Hepatocyte (in vitro differentiated cells): ENCODE data around the gene MAN1C1. TPM values are rescaled to one million over a fixed set of nuclear protein-coding genes. Genes with fewer than 3 reads are reported as not detected.
A peak's percentile ranks its signal among the peaks of the same experiment; 100 is the strongest.

Source experiments
- DNase-seq: peaks from one replicate; pipeline ENCODE4 v3.0.0-alpha.2; 2016; ENCODE audit warnings: low spot score
- H2AFZ ChIP-seq: fragments of 200-600 bp; sonication (generic); 2 replicates; pipeline ENCODE4 v1.6.0; 2016; ENCODE audit warnings: antibody characterized with exemption, mild to moderate bottlenecking
- H3K27ac ChIP-seq: fragments of 200-600 bp; sonication (generic); 2 replicates; pipeline ENCODE4 v1.5.1; 2016; ENCODE audit warnings: mild to moderate bottlenecking
- H3K27me3 ChIP-seq: fragments of 200-600 bp; sonication (generic); 2 replicates; pipeline ENCODE4 v1.6.1; 2016
- H3K36me3 ChIP-seq: fragments of 200-600 bp; sonication (generic); replicated peaks from 2 replicates; pipeline ENCODE4 v1.5.1; 2016; ENCODE audit warnings: low read depth; ENCODE audit not compliant: insufficient read depth
- H3K4me1 ChIP-seq: fragments of 200-600 bp; sonication (generic); 2 replicates; pipeline ENCODE4 v1.5.1; 2016; ENCODE audit warnings: mild to moderate bottlenecking, moderate library complexity; ENCODE audit not compliant: insufficient read depth
- H3K4me2 ChIP-seq: fragments of 200-600 bp; sonication (generic); 2 replicates; pipeline ENCODE4 v1.6.0; 2016
- H3K4me3 ChIP-seq: fragments of 200-600 bp; sonication (generic); 2 replicates; pipeline ENCODE4 v1.5.1; 2016; ENCODE audit warnings: mild to moderate bottlenecking
- H3K79me2 ChIP-seq: fragments of 200-600 bp; sonication (generic); 2 replicates; pipeline ENCODE4 v1.6.0; 2017; ENCODE audit warnings: mild to moderate bottlenecking
- H3K9me2 ChIP-seq: fragments of 200-600 bp; sonication (generic); replicated peaks from 2 replicates; pipeline ENCODE4 v1.6.0; 2017; ENCODE audit warnings: mild to moderate bottlenecking; ENCODE audit not compliant: insufficient read depth
- H3K9me3 ChIP-seq: fragments of 200-600 bp; sonication (generic); 2 replicates; pipeline ENCODE4 v1.5.1; 2016; ENCODE audit warnings: low read depth, mild to moderate bottlenecking
- H4K20me1 ChIP-seq: fragments of 200-600 bp; sonication (generic); 2 replicates; pipeline ENCODE4 v1.6.0; 2016; ENCODE audit warnings: mild to moderate bottlenecking; ENCODE audit not compliant: insufficient read depth, poor library complexity, severe bottlenecking
- EZH2 ChIP-seq: fragments of 200-600 bp; sonication (generic); IDR thresholded peaks from 2 replicates; pipeline ENCODE4 v1.6.1; 2016; ENCODE audit warnings: antibody characterized with exemption, mild to moderate bottlenecking, borderline replicate concordance
- EZH2phosphoT487 ChIP-seq: fragments of 200-600 bp; sonication (generic); IDR thresholded peaks from one replicate; pipeline ENCODE4 v1.6.1; 2018; ENCODE audit warnings: antibody characterized with exemption, mild to moderate bottlenecking, low read depth, moderate library complexity; ENCODE audit not compliant: unreplicated experiment, severe bottlenecking
- WGBS: methylation state at CpG from one replicate; pipeline ENCODE4 v1.1.6; 2016; ENCODE audit warnings: low lambda C conversion rate; ENCODE audit errors: missing lambda C conversion rate; 5-methylcytosine and 5-hydroxymethylcytosine counted together
- polyA plus RNA-seq: library from polyadenylated mRNA; unstranded; fragments of >200 nt; fragmentation: Nextera tagmentation; extraction: Ambion mirVana; gene quantifications from 2 replicates; pipeline ENCODE4 v1.2.1, GENCODE V29; 2016
- total RNA-seq: library from RNA; depleted of rRNA; stranded (reverse); fragments of >200 nt; gene quantifications from 2 replicates; pipeline ENCODE4 v1.2.3, GENCODE V29; 2014
- TF ChIP-seq, protein P1 (sequence below): fragments of 200-600 bp; sonication (generic); IDR thresholded peaks from 2 replicates; pipeline ENCODE4 v1.5.1; 2016; ENCODE audit warnings: antibody characterized with exemption, mild to moderate bottlenecking; ENCODE audit not compliant: poor library complexity

MAN1C1 gene
- total and polyA plus RNA-seq, 2 experiments from 2014 or later, result 20.6 to 29.3 TPM

DNA sequence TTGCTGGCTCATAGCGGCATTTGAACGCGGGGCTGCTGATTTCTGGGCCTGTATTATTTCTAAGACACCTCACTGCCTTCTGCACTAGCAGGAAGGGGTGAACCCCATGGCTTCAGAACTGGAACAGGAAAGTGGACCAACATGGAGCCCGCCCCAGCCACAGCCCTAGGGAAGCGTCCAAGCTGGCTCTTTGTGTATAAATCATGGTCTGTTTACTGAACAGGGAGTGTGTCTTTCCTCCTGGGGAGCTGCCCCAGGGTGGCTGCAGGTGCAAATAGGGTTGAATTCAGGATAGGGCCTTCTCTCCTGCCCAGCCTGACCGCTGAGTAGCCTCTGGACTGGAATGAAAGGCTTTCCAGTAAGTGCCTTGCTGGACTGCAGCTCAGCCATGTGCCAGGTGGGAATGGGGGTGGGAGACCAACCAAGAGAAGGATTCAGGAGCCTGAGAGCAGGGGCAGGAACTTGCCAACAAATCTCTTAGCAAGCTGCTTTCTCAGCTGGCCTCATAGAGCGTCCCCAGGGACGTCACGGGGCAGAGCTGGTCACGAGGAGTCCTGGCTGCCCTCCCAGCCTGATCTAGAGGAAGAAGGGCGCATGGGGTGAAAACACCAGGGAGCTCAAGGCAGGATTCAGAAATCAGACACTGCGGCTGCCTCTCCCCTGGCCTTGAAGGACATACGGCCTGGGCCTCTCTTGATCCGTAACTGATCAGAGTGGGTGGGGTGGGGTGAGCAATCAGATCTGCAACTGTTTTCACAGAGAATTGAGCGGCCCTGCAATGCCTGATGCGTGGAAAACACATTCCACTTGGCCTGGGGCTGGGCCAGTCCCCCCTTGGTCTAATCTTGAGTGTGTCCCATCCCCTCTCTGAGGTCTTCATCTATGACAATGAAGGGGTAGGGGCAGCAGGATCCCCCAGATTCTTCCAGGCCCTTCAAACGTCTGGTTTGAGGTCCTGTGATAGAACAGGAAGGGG, 126.9 kb downstream of the MAN1C1 start:
- Histone ChIP-seq H3K4me3 (no peak overlapping the region), H3K4me1 (peaks cover 11% of the 10 kb centered on the region), H3K79me2 (no peaks in the 10 kb centered on the region), H3K27me3 (no peaks in the 10 kb centered on the region), H3K9me2 (no peaks in the 10 kb centered on the region), H3K36me3 (no peaks in the 10 kb centered on the region), H3K27ac (no peak overlapping the region), H2AFZ (no peak overlapping the region), H3K4me2 (no peak overlapping the region), H3K9me3 (no peaks in the 10 kb centered on the region), H4K20me1 (no peaks in the 10 kb centered on the region)
- TF ChIP-seq EZH2phosphoT487, result no peak
- TF ChIP-seq, protein P1, sequence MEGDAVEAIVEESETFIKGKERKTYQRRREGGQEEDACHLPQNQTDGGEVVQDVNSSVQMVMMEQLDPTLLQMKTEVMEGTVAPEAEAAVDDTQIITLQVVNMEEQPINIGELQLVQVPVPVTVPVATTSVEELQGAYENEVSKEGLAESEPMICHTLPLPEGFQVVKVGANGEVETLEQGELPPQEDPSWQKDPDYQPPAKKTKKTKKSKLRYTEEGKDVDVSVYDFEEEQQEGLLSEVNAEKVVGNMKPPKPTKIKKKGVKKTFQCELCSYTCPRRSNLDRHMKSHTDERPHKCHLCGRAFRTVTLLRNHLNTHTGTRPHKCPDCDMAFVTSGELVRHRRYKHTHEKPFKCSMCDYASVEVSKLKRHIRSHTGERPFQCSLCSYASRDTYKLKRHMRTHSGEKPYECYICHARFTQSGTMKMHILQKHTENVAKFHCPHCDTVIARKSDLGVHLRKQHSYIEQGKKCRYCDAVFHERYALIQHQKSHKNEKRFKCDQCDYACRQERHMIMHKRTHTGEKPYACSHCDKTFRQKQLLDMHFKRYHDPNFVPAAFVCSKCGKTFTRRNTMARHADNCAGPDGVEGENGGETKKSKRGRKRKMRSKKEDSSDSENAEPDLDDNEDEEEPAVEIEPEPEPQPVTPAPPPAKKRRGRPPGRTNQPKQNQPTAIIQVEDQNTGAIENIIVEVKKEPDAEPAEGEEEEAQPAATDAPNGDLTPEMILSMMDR, result no peak
- TF ChIP-seq EZH2, result no peak
- DNase-seq, result peak; percentile 22
- 87% methylated on average over 17 of the region's 17 CpGs for WGBS

- H3K9me3 ChIP-seq, result no peaks in the 10 kb centered on the region
- H3K27me3 ChIP-seq, result no peaks in the 10 kb centered on the region
- TF ChIP-seq EZH2phosphoT487, result no peak
- TF ChIP-seq, protein P1, result peak; percentile 56
- no peak overlapping the region for H3K27ac ChIP-seq
- no peaks in the 10 kb centered on the region for H3K79me2 ChIP-seq
- no peak overlapping the region for H3K4me3 ChIP-seq
- DNase-seq, result peak; percentile 70
- peaks cover 11% of the 10 kb centered on the region for H3K4me1 ChIP-seq
- no peak overlapping the region for H3K4me2 ChIP-seq
- H3K9me2 ChIP-seq, result no peaks in the 10 kb centered on the region
- no peak overlapping the region for H2AFZ ChIP-seq
- 47% methylated on average over 8 of the region's 8 CpGs for WGBS
- H4K20me1 ChIP-seq, result no peaks in the 10 kb centered on the region
- no peaks in the 10 kb centered on the region for H3K36me3 ChIP-seq
Measured at GRCh38 chr1:25744140-25744581, 127.6 kb downstream of the MAN1C1 start.

DNA sequence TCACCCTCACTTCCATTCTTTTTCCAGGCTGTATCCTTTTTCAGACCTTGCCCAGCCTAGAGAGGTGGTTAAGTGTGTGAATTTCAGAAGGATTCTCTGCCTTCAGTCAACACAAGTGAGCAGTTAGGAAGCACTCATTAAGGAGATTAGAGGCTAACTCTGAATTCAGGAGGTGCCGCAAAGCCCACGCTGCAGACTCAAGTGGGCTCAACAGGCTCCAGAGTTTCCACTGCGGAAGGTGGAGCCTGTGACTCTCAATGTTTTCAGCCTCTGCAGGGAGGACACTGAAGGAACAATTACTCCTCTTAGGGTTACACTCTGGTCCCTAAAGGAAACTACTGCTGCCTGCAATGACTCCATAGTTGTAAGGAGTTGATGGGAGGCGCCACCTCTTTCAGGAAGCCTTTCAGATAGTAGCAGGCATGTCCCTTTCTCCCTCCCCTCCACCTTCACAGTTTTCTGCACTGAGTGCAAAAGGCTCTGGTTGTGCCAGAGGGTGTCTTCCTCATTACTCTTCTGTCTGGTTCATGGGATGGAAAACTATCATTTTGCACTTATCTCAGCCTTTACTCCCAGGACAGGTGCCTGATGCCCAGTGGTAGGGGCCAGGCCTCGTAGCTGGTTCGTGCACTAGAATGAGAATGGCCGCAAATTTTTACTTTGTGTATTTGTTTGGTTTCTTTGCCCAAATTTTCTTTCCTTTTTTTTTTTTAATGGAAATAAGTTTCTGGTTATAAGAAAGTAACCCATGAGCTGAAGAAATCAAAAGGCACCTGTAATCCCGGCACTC, 128.2 kb downstream of the MAN1C1 start:
- Histone ChIP-seq H2AFZ (no peak overlapping the region), H3K9me2 (no peaks in the 10 kb centered on the region), H4K20me1 (no peaks in the 10 kb centered on the region), H3K27ac (no peak overlapping the region), H3K4me2 (no peak overlapping the region), H3K9me3 (no peaks in the 10 kb centered on the region), H3K36me3 (no peaks in the 10 kb centered on the region), H3K79me2 (no peaks in the 10 kb centered on the region), H3K27me3 (no peaks in the 10 kb centered on the region), H3K4me1 (peaks cover 11% of the 10 kb centered on the region), H3K4me3 (no peak overlapping the region)
- WGBS, result 91% methylated on average over 8 of the region's 8 CpGs
- TF ChIP-seq, protein P1, result no peak
- TF ChIP-seq EZH2phosphoT487, result no peak
- no peak for TF ChIP-seq EZH2
- no peak for DNase-seq
